ENCODE results near the gene KAT7. TPM values are rescaled to one million over a fixed set of nuclear protein-coding genes. Genes with fewer than 3 reads are reported as not detected.

The KAT7 gene
- total RNA-seq, 1 experiment from 2014 or later: 90.6 TPM

GRCh38 chr17:49752508-49752907 is 36.0 kb upstream of the KAT7 start:
- CTCF ChIA-PET: interaction anchor here (0.6 kb wide), 2 partner anchors 45 to 1355 kb away, joined by 3 to 8 read pairs; partner anchors contain the start of gene SLC35B1
- no peak for DNase-seq
- TF ChIP-seq CTCF (IDR thresholded peaks at IDR 0.05; ENCODE audit: unreplicated experiment): no peak
- no peaks in the 10 kb centered on the region for H3K9me3 Mint-ChIP-seq (ENCODE audit: low read depth, unreplicated experiment)
- no peaks in the 10 kb centered on the region for H3K4me1 Mint-ChIP-seq (ENCODE audit: low read depth, unreplicated experiment)
- H3K36me3 Mint-ChIP-seq (ENCODE audit: insufficient read depth, unreplicated experiment): no peaks in the 10 kb centered on the region
- no peak overlapping the region for H3K27ac Mint-ChIP-seq (ENCODE audit: unreplicated experiment)
- H3K27me3 Mint-ChIP-seq (ENCODE audit: unreplicated experiment): no peaks in the 10 kb centered on the region
- no TSS peak for BruUV-seq (replicated peaks)
- intact Hi-C loops (cut with micrococcal nuclease; ENCODE audit: unreplicated experiment): no loop called here
- H3K4me3 Mint-ChIP-seq (ENCODE audit: low read depth, unreplicated experiment): no peak overlapping the region

GRCh38 chr17:49753959-49754391 is 34.5 kb upstream of the KAT7 start:
- Mint-ChIP-seq H3K27me3 (ENCODE audit: unreplicated experiment) (no peaks in the 10 kb centered on the region), H3K4me3 (ENCODE audit: low read depth, unreplicated experiment) (no peak overlapping the region), H3K9me3 (ENCODE audit: low read depth, unreplicated experiment) (no peaks in the 10 kb centered on the region), H3K4me1 (ENCODE audit: low read depth, unreplicated experiment) (no peaks in the 10 kb centered on the region), H3K36me3 (ENCODE audit: insufficient read depth, unreplicated experiment) (no peaks in the 10 kb centered on the region), H3K27ac (ENCODE audit: unreplicated experiment) (no peak overlapping the region)
- CTCF ChIA-PET: interaction anchor here (0.6 kb wide), 1 partner anchor 32 kb away, joined by 4 read pairs; no protein-coding TSS in a partner anchor
- intact Hi-C loops (cut with micrococcal nuclease; ENCODE audit: unreplicated experiment): no loop called here
- no TSS peak for BruUV-seq (replicated peaks)
- DNase-seq: no peak
- no peak for TF ChIP-seq CTCF (IDR thresholded peaks at IDR 0.05; ENCODE audit: unreplicated experiment)

- Mint-ChIP-seq H3K27me3 (ENCODE audit: unreplicated experiment) (no peaks in the 10 kb centered on the region), H3K4me1 (ENCODE audit: low read depth, unreplicated experiment) (no peaks in the 10 kb centered on the region), H3K4me3 (ENCODE audit: low read depth, unreplicated experiment) (no peak overlapping the region), H3K9me3 (ENCODE audit: low read depth, unreplicated experiment) (no peaks in the 10 kb centered on the region), H3K27ac (ENCODE audit: unreplicated experiment) (no peak overlapping the region), H3K36me3 (ENCODE audit: insufficient read depth, unreplicated experiment) (no peaks in the 10 kb centered on the region)
- no TSS peak for BruUV-seq (replicated peaks)
- CTCF ChIA-PET: interaction anchor here (0.6 to 1.5 kb wide), 3 partner anchors 9 to 460 kb away, joined by 3 read pairs; partner anchors contain the start of gene FAM117A
- intact Hi-C loops (cut with micrococcal nuclease; ENCODE audit: unreplicated experiment): no loop called here
- no peak for TF ChIP-seq CTCF (IDR thresholded peaks at IDR 0.05; ENCODE audit: unreplicated experiment)
- no peak for DNase-seq
Observed at GRCh38 chr17:49755663-49756283, 32.7 kb upstream of the KAT7 start.

- CTCF ChIA-PET: interaction anchor here (0.6 to 1.5 kb wide), 3 partner anchors 15 to 460 kb away, joined by 3 read pairs; no protein-coding TSS in a partner anchor
Observed at GRCh38 chr17:49756323-49757150, 31.9 kb upstream of the KAT7 start.

More at GRCh38 chr17:49756323-49757150, 31.9 kb upstream of the KAT7 start:
- intact Hi-C loops (cut with micrococcal nuclease; ENCODE audit: unreplicated experiment): no loop called here
- Mint-ChIP-seq H3K27ac (ENCODE audit: unreplicated experiment) (no peak overlapping the region), H3K4me3 (ENCODE audit: low read depth, unreplicated experiment) (no peak overlapping the region), H3K9me3 (ENCODE audit: low read depth, unreplicated experiment) (no peaks in the 10 kb centered on the region), H3K36me3 (ENCODE audit: insufficient read depth, unreplicated experiment) (no peaks in the 10 kb centered on the region), H3K4me1 (ENCODE audit: low read depth, unreplicated experiment) (peaks cover 1% of the 10 kb centered on the region), H3K27me3 (ENCODE audit: unreplicated experiment) (no peaks in the 10 kb centered on the region)
- no peak for DNase-seq
- no TSS peak for BruUV-seq (replicated peaks)
- TF ChIP-seq CTCF (IDR thresholded peaks at IDR 0.05; ENCODE audit: unreplicated experiment): no peak
